Renal cortical epithelial cell (primary cell): ENCODE results near the gene MEIOB. TPM values are rescaled to one million over a fixed set of nuclear protein-coding genes. Genes with fewer than 3 reads are reported as not detected.
A peak's percentile ranks its signal among the peaks of the same experiment; 100 is the strongest.

Experiments used
- DNase-seq: peaks from one replicate; pipeline ENCODE4 v3.0.0-alpha.2; 2011; ENCODE audit warnings: low read depth
- total RNA-seq: library from RNA; depleted of rRNA; stranded (reverse); fragments of >200 nt; gene quantifications from 2 replicates; pipeline ENCODE4 v1.2.3, GENCODE V29; 2014

Gene MEIOB
- total RNA-seq, 1 donor from 2014 or later, result 0.15 TPM

DNA sequence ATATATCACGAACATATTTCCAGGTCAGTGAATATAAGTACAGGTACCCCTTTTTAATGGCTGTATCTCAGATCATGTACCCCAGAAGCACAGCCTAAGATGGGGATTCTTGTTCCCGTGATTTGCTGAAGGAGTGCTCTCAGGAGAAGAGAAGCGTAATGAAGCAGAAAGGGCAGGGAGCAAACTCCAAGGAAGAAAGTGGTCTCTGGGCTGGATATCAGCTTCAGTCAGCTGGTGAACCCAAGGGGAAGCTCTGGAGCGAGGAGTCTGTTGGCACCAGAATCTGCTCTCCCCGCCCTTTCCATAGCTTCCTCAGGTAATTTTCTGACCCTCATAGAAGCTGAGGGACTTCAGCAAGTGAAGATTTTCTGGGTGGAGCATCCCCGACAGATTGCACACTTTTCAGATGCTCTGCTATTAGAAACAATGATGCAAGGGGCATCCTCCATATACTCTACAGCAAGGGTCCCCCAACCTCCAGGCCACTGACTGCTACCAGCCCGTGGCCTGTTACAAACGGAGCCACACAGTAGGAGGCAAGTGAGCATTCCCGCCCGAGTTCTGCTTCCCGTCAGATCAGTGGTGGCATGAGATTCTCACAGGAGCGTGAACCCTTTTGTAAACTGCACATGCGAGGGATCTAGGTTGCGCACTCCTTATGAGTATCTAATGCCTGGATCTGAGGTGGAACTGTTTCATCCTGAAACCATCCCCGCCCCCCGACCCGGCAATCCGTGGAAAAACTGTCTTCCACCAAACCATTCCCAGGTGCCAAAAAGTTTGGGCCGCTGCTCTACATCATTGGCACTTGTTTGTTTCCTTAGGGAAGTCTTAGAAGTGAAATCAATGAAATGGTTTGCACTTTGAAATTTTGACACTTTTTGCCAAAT is 40.5 kb downstream of the MEIOB start:
- DNase-seq, result no peak

DNA sequence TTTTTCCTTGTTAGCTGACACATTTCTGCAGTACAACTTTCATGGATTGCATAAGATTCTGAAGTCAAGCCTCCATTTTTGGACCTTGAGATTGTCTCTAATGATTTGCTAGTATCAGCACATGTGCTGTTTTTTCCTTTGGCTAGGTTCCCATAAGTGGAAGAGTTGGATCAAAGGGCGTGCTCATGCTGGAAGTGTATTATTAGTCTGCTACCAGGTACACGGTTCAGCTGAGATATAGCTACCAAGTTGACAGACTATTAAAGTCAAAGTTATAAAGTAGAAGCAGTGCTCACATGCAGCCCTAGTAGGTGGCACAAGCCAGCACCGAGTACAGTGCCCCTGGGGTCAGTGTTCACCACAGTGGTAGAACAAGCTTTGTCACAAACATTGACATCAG is 41.8 kb downstream of the MEIOB start:
- peak; percentile 62 for DNase-seq

DNA sequence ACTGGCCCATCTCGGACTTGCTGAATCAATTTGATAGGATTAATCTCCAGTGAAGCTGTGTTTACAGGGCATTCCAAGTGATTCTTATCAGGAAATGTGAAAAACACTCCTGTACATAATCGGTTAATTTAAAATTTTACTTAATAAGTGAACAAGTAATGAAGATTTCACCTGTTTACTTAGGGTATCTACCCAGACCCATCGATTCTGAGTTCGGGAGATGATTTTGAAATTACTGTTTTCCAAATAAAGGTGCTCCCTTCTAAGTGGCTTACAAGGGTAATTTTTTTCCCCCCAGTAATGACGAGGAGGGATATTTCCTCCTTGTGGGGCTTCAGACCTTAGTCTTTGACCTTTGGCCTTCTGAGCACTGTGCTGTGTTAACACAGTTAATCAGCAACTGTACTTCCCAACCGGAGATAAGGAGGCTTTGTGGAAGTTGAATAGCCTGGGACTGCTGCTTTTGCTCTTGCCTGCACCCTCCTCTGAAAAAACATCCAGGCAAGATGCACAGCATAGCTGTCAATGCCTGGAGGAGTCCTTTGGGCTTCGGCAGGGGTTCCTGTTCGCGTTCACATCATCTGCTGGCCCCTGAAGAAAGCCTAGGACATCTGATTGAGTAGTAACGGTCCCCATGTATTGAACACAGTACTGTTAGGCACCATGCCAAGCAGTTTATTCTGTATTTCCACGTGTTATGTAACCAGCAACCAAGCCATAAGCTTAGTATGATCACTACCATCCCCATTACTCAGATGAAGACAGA is 43.1 kb downstream of the MEIOB start:
- peak; percentile 69 for DNase-seq

GRCh38 chr16:1826691-1827573 is 45.0 kb downstream of the MEIOB start, which contains the start of the genes FAHD1 and HAGH:
TSS of gene FAHD1 (plus strand) at chr16:1827206. CDS start at chr16:1827239, 33 bp downstream.
TSS of gene HAGH (minus strand) at chr16:1826825. CDS start at chr16:1826787, 38 bp downstream.
- DNase-seq, result peak; percentile 82

- DNase-seq, result no peak
Measured at GRCh38 chr16:1825864-1826690, 45.9 kb downstream of the MEIOB start.

- no peak for DNase-seq
Measured at GRCh38 chr16:1825381-1825863, 46.5 kb downstream of the MEIOB start.

GRCh38 chr16:1823821-1824220 is 48.1 kb downstream of the MEIOB start:
- peak; percentile 65 for DNase-seq

- DNase-seq, result no peak
Measured at GRCh38 chr16:1822801-1823200, 49.2 kb downstream of the MEIOB start.

DNA sequence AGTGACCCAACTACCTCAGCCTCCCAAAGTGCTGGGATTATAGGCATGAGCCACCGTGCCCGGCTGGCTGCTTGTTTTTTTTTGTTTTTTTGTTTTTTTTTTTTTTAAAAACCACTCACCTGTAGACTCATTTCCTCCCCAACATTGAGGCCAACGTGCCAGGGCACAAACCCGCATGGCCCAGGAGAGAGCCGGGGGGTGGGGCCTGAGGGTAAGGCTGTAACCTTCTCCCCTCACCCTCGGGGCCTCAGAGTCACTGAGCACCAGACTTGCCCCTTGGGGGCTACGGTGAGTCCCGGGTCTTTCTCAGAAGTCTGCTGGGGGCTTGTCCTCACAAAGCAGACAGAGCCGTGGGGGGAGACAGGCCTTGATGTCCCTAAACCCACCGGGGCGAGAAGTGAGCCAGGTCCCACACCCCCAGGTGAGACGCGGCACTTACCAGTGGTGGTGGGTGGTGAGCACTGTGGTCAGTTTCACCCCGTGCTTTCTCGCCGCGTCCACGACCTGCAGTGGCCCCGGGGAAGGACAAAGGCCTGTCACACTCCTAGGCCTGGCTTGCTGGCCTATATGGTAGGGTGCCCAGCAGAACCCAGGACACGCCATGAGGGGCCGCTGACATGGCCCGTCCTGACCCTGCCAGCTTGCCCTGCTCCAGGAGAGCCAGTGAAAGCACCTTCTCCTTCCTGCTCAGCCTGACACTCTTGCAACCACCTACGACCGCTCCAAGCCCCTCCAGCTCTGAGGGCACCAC is 49.9 kb downstream of the MEIOB start:
- DNase-seq, result peak; percentile 17

DNA sequence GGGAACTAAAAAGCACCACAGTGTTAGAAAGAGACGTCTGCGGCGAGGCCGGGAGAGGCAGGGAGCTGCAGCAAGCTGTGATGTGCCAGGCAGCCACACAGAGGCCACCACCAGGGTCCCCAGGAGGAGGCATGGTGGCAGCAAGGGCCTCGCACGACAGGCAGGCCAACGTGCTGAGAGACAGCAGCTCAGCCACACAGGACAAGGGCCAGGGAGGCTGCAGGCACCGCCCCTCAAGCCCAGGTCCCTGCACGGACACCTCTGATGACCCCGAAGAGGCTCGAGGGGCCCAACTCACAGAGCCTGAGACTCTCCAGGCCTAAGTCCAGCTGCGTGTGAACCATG is 51.0 kb downstream of the MEIOB start:
- DNase-seq, result no peak

DNA sequence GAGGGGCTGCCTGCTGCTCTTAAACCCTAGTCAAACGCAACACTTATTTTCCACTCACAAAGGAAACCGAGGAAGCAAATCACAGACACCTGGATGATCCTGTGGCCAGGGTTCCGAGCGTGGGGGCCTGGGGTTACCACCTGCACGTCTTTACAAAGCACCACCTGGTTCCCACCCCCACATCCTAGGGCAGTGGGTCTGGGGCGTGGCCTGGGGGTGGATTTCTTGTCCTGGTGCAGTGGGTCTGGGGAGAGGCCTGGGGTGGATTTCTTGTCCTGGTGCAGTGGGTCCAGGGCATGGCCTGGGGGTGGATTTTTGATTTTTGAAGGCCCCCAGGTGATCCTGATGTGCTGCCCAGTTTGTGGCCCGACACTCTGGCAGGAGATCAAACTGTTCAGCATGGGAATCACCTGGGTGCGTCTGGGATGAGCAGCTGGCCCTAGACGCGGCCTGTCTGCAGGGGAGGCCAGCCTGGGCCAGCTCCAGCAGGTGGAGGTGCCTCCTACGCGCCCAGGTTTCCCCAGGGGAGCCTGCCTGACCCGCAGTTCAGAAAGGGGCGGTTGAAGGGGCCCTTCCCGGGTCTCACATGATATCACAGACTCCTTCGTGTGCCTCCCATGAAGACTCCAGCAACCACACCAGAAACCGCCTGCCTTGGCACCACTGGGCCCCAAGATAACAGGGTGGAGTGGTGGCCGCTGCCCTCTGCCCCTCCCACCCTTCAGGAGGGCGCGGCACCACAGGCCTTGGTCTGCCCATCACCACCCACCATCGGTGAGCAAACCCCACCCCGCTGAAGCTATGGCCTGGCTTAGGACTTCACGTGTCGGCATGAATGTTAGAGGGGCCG is 51.6 kb downstream of the MEIOB start:
- no peak for DNase-seq

DNA sequence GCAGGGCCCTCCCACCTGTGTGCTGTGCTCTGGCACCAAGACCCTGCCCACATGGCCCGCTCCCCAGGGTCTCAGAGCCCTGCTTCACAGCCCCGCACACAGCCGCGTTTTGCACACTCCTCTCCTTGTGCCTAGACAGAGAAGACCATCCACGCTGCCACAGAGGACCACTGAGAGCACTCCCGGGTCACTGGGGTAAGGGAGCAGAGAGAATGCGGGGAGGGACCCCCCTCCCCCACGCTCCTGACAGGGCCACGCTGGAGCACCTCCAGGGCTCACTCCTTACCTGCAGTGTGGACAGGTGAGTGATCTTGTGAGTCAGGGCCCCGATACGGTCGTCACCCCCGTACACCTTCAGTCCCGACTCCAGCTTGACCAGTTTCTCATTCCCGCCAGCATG is 52.4 kb downstream of the MEIOB start:
- no peak for DNase-seq

- DNase-seq, result no peak
Measured at GRCh38 chr16:1818873-1819525, 53.0 kb downstream of the MEIOB start.

- DNase-seq, result no peak
Measured at GRCh38 chr16:1818204-1818872, 53.6 kb downstream of the MEIOB start.

- no peak for DNase-seq
Measured at GRCh38 chr16:1817716-1818115, 54.2 kb downstream of the MEIOB start.

DNA sequence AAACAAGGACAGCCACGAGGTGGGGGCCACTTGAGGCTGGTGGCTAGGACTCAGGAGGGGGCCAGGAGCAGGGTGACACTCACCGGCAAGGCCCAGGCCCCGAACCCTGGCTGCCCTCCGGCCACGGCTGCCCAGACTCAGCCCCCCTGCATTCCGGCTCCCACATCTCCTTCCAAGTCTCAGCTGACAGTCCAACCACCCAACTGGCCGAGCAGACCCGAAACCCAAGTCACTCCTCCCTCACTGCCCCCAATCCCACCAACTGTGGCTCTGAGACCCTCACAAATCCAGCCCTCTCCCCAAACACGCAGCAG is 54.7 kb downstream of the MEIOB start:
- no peak for DNase-seq

- DNase-seq, result no peak
Measured at GRCh38 chr16:1816396-1817275, 55.3 kb downstream of the MEIOB start.
